A549 treated with AZD2906 at 1 μM for 4 hours (cell line): ENCODE measurements around the gene OMD. TPM values are rescaled to one million over a fixed set of nuclear protein-coding genes. Genes with fewer than 3 reads are reported as not detected.

Source experiments
- total RNA-seq: library from RNA; stranded (reverse); fragments of 200-300 nt; extraction: Qiagen RNA extraction; gene quantifications from 5 replicates; pipeline ENCODE4 v1.2.3, GENCODE V29; 2022

OMD gene, protein sequence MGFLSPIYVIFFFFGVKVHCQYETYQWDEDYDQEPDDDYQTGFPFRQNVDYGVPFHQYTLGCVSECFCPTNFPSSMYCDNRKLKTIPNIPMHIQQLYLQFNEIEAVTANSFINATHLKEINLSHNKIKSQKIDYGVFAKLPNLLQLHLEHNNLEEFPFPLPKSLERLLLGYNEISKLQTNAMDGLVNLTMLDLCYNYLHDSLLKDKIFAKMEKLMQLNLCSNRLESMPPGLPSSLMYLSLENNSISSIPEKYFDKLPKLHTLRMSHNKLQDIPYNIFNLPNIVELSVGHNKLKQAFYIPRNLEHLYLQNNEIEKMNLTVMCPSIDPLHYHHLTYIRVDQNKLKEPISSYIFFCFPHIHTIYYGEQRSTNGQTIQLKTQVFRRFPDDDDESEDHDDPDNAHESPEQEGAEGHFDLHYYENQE
- not detected in 5 replicates for total RNA-seq

GRCh38 chr9:92424340-92424739 lies at the start of gene OMD:
Gene OMD (minus strand): TSS chr9:92424471. CDS start chr9:92417558, 6,913 bp downstream.

GRCh38 chr9:92404042-92404836 lies 20.0 kb downstream of the OMD start, which contains the start of gene OGN:
Gene OGN (minus strand): TSS chr9:92404578. CDS start chr9:92403407, 1,171 bp downstream.

Other genes starting within 250 kb of the OMD start
- gene IARS1, start 130.8 kb downstream of the OMD start, total RNA-seq: 92.6 to 123 TPM (median 98.0 TPM) in 5 replicates
- 26.4 to 34.3 TPM (median 27.4 TPM) in 5 replicates for gene NOL8, start 99.1 kb downstream of the OMD start, total RNA-seq
- gene CENPP, start 98.5 kb downstream of the OMD start, total RNA-seq: 5.1 to 7.4 TPM (median 6.8 TPM) in 5 replicates
- not detected in 5 replicates for gene OGN, start 19.9 kb downstream of the OMD start, total RNA-seq
- gene ASPN, start 58.0 kb upstream of the OMD start, total RNA-seq: not detected in 5 replicates
- 0.11 to 0.20 TPM (median 0.14 TPM) in 5 replicates for gene ECM2, start 111.5 kb upstream of the OMD start, total RNA-seq
- 11.2 to 13.3 TPM (median 12.1 TPM) in 5 replicates for gene IPPK, start 245.7 kb upstream of the OMD start, total RNA-seq